ENCODE data around the gene MED15. TPM values are rescaled to one million over a fixed set of nuclear protein-coding genes. Genes with fewer than 3 reads are reported as not detected.

The MED15 gene
- total and polyA plus RNA-seq, 3 donors from 2014 or later, result 71.0 to 101 (median 81.6) TPM

DNA sequence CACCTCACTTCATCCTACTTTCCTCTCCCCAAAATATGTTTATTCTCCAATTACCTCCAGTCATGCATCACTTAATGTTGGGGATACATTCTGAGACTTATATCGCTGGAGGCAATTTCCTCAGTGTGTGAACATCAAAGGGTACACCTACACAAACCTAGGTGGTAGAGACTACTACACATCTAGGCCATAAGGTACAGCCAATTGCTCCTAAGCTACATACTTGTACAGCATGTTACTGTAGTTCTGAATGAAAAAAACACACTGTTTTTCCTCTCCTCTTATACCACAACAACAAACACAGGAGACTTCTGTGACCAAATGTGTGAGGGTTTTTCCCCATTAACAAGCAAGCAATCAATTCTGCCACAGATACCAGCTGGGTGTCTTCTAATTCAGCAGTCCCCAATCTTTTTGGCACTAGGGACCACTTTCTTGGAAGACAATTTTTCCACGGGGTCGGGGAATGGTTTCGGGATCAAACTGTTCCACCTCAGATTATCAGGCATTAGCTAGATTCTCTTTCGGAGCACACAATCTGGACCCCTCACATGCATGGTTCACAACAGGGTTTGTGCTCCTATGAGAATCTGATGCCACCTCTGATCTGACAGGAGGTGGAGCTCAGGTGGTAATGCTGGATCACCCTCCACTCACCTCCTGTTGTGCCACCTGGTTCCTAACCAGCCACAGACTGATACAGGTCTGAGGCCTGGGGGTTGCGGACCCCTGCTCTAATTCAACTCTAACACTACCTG, 17.0 kb upstream of the MED15 start:
- no peak for DNase-seq
- Histone ChIP-seq H3K36me3 (ENCODE audit: low read depth, missing control alignments) (no peaks in the 10 kb centered on the region), H3K4me1 (no peaks in the 10 kb centered on the region), H3K4me3 (no peak overlapping the region), H3K27me3 (no peaks in the 10 kb centered on the region), H3K9me3 (no peaks in the 10 kb centered on the region), H3K27ac (no peak overlapping the region)
- intact Hi-C loops (cut with DNase I; ENCODE audit: low total_unique reads), result loop anchor here (10.0 kb wide), 1 partner anchor 66 kb away; no protein-coding TSS in a partner anchor
- WGBS, 2 donors, result 81 to 83% methylated on average over 6 of the region's 6 CpGs
- TF ChIP-seq, protein P1, sequence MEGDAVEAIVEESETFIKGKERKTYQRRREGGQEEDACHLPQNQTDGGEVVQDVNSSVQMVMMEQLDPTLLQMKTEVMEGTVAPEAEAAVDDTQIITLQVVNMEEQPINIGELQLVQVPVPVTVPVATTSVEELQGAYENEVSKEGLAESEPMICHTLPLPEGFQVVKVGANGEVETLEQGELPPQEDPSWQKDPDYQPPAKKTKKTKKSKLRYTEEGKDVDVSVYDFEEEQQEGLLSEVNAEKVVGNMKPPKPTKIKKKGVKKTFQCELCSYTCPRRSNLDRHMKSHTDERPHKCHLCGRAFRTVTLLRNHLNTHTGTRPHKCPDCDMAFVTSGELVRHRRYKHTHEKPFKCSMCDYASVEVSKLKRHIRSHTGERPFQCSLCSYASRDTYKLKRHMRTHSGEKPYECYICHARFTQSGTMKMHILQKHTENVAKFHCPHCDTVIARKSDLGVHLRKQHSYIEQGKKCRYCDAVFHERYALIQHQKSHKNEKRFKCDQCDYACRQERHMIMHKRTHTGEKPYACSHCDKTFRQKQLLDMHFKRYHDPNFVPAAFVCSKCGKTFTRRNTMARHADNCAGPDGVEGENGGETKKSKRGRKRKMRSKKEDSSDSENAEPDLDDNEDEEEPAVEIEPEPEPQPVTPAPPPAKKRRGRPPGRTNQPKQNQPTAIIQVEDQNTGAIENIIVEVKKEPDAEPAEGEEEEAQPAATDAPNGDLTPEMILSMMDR (IDR thresholded peaks at IDR 0.05), result no peak
- TF ChIP-seq POLR2A (IDR thresholded peaks at IDR 0.05), result no peak

DNA sequence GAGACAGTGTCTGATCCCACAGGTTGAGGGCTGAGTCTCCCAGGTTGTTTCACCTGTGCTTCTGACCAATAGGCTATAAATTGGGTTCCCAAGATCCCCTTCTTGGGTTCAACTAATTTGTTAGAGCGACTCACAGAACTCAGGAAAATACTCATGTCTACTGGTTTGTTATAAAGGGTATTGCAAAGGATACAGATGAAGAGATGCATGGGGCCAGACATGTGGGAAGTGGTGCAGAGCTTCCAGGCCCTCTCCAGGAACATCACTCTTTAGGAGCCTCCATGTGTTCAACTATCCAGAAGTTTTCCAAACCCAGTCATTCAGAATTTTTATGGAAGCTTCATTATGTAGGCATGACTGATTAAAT, 16.5 kb upstream of the MED15 start:
- H3K9me3 ChIP-seq, result no peaks in the 10 kb centered on the region
- no peaks in the 10 kb centered on the region for H3K36me3 ChIP-seq (ENCODE audit: low read depth, missing control alignments)
- TF ChIP-seq POLR2A (IDR thresholded peaks at IDR 0.05), result no peak
- TF ChIP-seq, protein P1 (IDR thresholded peaks at IDR 0.05), result no peak
- 94 to 100% methylated on average over 1 of the region's 1 CpG for WGBS, 2 donors
- no peak overlapping the region for H3K4me3 ChIP-seq
- DNase-seq, result no peak
- no peak overlapping the region for H3K27ac ChIP-seq
- H3K4me1 ChIP-seq, result no peaks in the 10 kb centered on the region
- intact Hi-C loops (cut with DNase I; ENCODE audit: low total_unique reads), result loop anchor here (10.0 kb wide), 1 partner anchor 66 kb away; no protein-coding TSS in a partner anchor
- no peaks in the 10 kb centered on the region for H3K27me3 ChIP-seq

DNA sequence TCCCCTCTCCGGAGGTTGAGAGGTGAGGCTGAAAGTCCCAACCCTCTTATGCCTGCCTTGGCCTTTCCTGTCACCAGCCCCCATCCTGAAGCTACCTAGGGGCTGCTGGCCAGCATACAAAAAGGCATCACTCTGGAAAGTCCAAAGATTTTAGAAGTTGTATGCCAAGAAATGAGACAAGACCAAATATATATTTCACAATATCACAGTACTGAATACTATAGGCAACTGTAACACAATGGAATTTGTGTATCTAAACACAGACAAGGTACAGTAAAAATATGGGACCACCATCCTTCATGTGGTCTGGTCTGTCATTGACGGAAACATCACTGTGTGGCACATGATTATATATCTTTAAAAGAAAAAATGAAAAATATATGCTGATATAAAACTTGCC, 16.1 kb upstream of the MED15 start:
- no peaks in the 10 kb centered on the region for H3K27me3 ChIP-seq
- no peak overlapping the region for H3K4me3 ChIP-seq
- 94 to 96% methylated on average over 2 of the region's 2 CpGs for WGBS, 2 donors
- no peaks in the 10 kb centered on the region for H3K4me1 ChIP-seq
- intact Hi-C loops (cut with DNase I; ENCODE audit: low total_unique reads), result loop anchor here (10.0 kb wide), 1 partner anchor 67 kb away; no protein-coding TSS in a partner anchor
- no peak for TF ChIP-seq POLR2A (IDR thresholded peaks at IDR 0.05)
- TF ChIP-seq, protein P1 (IDR thresholded peaks at IDR 0.05), result no peak
- no peak overlapping the region for H3K27ac ChIP-seq
- no peaks in the 10 kb centered on the region for H3K9me3 ChIP-seq
- no peak for DNase-seq
- no peaks in the 10 kb centered on the region for H3K36me3 ChIP-seq (ENCODE audit: low read depth, missing control alignments)

DNA sequence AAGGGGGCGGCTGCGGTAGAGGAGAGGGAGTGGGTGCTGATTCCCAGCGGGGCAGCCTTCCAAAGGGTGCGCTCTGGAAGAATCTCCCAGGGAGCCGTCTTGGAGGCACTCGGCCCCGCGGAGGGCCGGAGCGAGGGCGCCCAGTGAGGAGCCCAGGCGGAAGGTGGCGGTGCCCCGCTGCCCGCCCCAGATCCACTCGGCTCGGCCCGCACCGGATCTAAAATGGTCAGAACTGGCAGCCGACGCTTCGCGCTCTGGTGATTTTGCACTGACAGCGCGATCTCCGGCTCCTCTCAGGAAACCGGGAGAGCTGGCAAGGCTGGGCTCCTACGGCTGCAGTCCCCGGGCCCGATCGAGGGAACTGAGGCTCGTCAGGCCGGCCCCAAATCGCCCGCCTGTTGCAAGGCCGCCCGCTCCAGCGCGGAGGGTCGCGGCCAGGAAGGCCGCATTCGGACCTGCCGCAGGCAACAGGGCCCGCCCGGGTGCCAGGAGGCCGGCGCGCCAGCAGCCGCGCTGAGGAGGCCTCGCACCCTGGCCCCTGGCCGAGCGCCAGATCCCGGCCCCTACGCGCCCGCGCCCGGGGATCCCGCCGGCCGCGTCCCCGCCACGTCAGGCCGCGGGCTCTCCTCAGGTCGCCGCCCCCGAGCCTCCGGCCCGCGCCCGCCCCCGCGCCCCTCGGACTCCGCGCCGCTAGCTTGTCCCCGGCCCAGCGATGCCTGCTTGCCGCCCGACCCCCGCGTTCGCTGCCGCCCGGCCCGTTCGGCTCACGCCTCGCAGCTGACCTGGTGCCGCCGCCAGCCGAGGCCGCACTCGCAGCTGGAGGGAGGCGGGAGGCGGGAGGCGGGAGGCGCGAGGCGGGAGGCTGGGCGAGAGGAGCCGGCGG, 12.2 kb upstream of the MED15 start, which contains the start of gene KLHL22:
KLHL22 (minus strand) TSS at position 818 of the 883 bp plus-strand sequence. CDS start 6,584 bp downstream, outside the sequence.
- DNase-seq, result no peak
- H3K4me3 ChIP-seq, result peak within 1 kb of the TSS; percentile 74 to 82
- peak within 1 kb of the TSS; percentile 92 to 97 for H3K27ac ChIP-seq
- 0 to 5% methylated on average over 4 to 47 of the region's 108 CpGs for WGBS, 2 donors
- intact Hi-C loops (cut with DNase I; ENCODE audit: low total_unique reads), result loop anchor here (5.0 to 10.0 kb wide), 2 partner anchors 70 to 72 kb away; no protein-coding TSS in a partner anchor
- H3K27me3 ChIP-seq, result no peaks in the 10 kb centered on the region
- H3K9me3 ChIP-seq, result no peaks in the 10 kb centered on the region
- peaks cover 4% of the 10 kb centered on the region for H3K4me1 ChIP-seq
- no peaks in the 10 kb centered on the region for H3K36me3 ChIP-seq (ENCODE audit: low read depth, missing control alignments)
- TF ChIP-seq POLR2A (IDR thresholded peaks at IDR 0.05), result no peak
- TF ChIP-seq, protein P1 (IDR thresholded peaks at IDR 0.05), result no peak
